ENCODE results near the gene FZD7. TPM values are rescaled to one million over a fixed set of nuclear protein-coding genes. Genes with fewer than 3 reads are reported as not detected.

The FZD7 gene
- total and polyA plus RNA-seq, 10 of the 15 experiments (the other 5 are each of a cell fraction or from before 2014, with no cell fraction given): 0.24 to 2.4 (median 0.75) TPM

GRCh38 chr2:202009019-202009481, 24.6 kb upstream of the FZD7 start:
- Histone ChIP-seq H2AFZ (ENCODE audit: control insufficient read depth, low read depth, low read length) (no peak overlapping the region), H3K9me3 (replicated peaks; ENCODE audit: control insufficient read depth, insufficient read depth, low read length) (no peaks in the 10 kb centered on the region), H3K36me3 (ENCODE audit: control insufficient read depth in 2 of 2, insufficient read depth in 2 of 2, low read length in 1 of 2) (no peaks in the 10 kb centered on the region), H3K27me3 (replicated peaks in 1 of 2; ENCODE audit: control insufficient read depth in 2 of 2, insufficient read depth in 2 of 2, low read length in 1 of 2) (no peaks in the 10 kb centered on the region), H3K4me2 (ENCODE audit: control insufficient read depth, insufficient read depth) (no peak overlapping the region), H3K9ac (ENCODE audit: control insufficient read depth, insufficient read depth, low read length) (no peak overlapping the region), H3K4me3 (no peak overlapping the region), H3K79me2 (ENCODE audit: control insufficient read depth, insufficient read depth, low read length) (no peaks in the 10 kb centered on the region), H3K4me1 (ENCODE audit: control insufficient read depth, insufficient read depth, low read length) (peaks cover 15% of the 10 kb centered on the region), H3K27ac (ENCODE audit: control insufficient read depth, insufficient read depth) (no peak overlapping the region), H4K20me1 (ENCODE audit: control insufficient read depth, insufficient read depth) (no peaks in the 10 kb centered on the region)
- ATAC-seq (no peak), DNase-seq (ENCODE audit: low read depth, low spot score) (no peak), FAIRE-seq (no peak)
- ChIA-PET POLR2A (interaction anchor here (0.6 to 1.0 kb wide), 3 partner anchors 10 to 452 kb away, joined by 3 read pairs; no protein-coding TSS in a partner anchor), CTCF (interaction anchor here (0.6 to 1.9 kb wide), 4 partner anchors 21 to 254 kb away, joined by 3 to 5 read pairs (median 4); no protein-coding TSS in a partner anchor), SMC1A (ENCODE audit: uncharacterized antibody, unreplicated experiment) (interaction anchor here (0.5 to 2.4 kb wide), 5 partner anchors 10 to 788 kb away, joined by 3 to 7 read pairs (median 4); no protein-coding TSS in a partner anchor), RAD21 (ENCODE audit: unreplicated experiment) (interaction anchor here (1.4 kb wide), 2 partner anchors 44 to 148 kb away, joined by 3 to 5 read pairs; no protein-coding TSS in a partner anchor)
- in situ Hi-C loops (cut with MboI) (no loop called here), intact Hi-C loops (cut with micrococcal nuclease; ENCODE audit: unreplicated experiment) (no loop called here)
- no peak for TF ChIP-seq HDAC6 (IDR thresholded peaks at IDR 0.05; ENCODE audit: unreplicated experiment)
- WGBS (ENCODE audit: insufficient coverage, insufficient replicate concordance, low lambda C conversion rate, missing lambda C conversion rate): 78% methylated on average over 5 of the region's 5 CpGs
- no TSS peak for BruUV-seq (replicated peaks)

GRCh38 chr2:202009581-202009980, 24.1 kb upstream of the FZD7 start:
- no TSS peak for BruUV-seq (replicated peaks)
- intact Hi-C loops (cut with micrococcal nuclease; ENCODE audit: unreplicated experiment) (no loop called here), in situ Hi-C loops (cut with MboI) (no loop called here)
- Histone ChIP-seq H3K36me3 (ENCODE audit: control insufficient read depth in 2 of 2, insufficient read depth in 2 of 2, low read length in 1 of 2) (no peaks in the 10 kb centered on the region), H3K79me2 (ENCODE audit: control insufficient read depth, insufficient read depth, low read length) (no peaks in the 10 kb centered on the region), H3K9ac (ENCODE audit: control insufficient read depth, insufficient read depth, low read length) (no peak overlapping the region), H3K27ac (ENCODE audit: control insufficient read depth, insufficient read depth) (no peak overlapping the region), H4K20me1 (ENCODE audit: control insufficient read depth, insufficient read depth) (no peaks in the 10 kb centered on the region), H3K4me3 (no peak overlapping the region), H3K27me3 (replicated peaks in 1 of 2; ENCODE audit: control insufficient read depth in 2 of 2, insufficient read depth in 2 of 2, low read length in 1 of 2) (no peaks in the 10 kb centered on the region), H3K4me2 (ENCODE audit: control insufficient read depth, insufficient read depth) (no peak overlapping the region), H3K9me3 (replicated peaks; ENCODE audit: control insufficient read depth, insufficient read depth, low read length) (no peaks in the 10 kb centered on the region), H2AFZ (ENCODE audit: control insufficient read depth, low read depth, low read length) (no peak overlapping the region), H3K4me1 (ENCODE audit: control insufficient read depth, insufficient read depth, low read length) (peaks cover 15% of the 10 kb centered on the region)
- FAIRE-seq (no peak), ATAC-seq (no peak), DNase-seq (ENCODE audit: low read depth, low spot score) (no peak)
- CTCF ChIA-PET: interaction anchor here (0.5 to 1.9 kb wide), 2 partner anchors 20 to 38 kb away, joined by 3 to 5 read pairs; no protein-coding TSS in a partner anchor
- 61% methylated on average over 7 of the region's 7 CpGs for WGBS (ENCODE audit: insufficient coverage, insufficient replicate concordance, low lambda C conversion rate, missing lambda C conversion rate)
- POLR2A ChIA-PET: interaction anchor here (0.6 to 1.0 kb wide), 2 partner anchors 78 to 452 kb away, joined by 3 read pairs; no protein-coding TSS in a partner anchor
- TF ChIP-seq SREBF1 (IDR thresholded peaks at IDR 0.05; ENCODE audit: low read length) (no peak), BCL11A (IDR thresholded peaks at IDR 0.05; ENCODE audit: low read depth, low read length) (no peak), ZNF384 (IDR thresholded peaks at IDR 0.05; ENCODE audit: borderline replicate concordance, low read depth, low read length) (no peak)
- RAD21 ChIA-PET (ENCODE audit: unreplicated experiment): interaction anchor here (1.4 kb wide), 1 partner anchor 149 kb away, joined by 5 read pairs; no protein-coding TSS in a partner anchor
- SMC1A ChIA-PET (ENCODE audit: uncharacterized antibody, unreplicated experiment): interaction anchor here (0.7 to 2.4 kb wide), 5 partner anchors 9 to 215 kb away, joined by 3 to 7 read pairs (median 4); no protein-coding TSS in a partner anchor

All from GM12878 (cell line).